ENCODE measurements around the gene HOXB13.

Gene HOXB13

DNA sequence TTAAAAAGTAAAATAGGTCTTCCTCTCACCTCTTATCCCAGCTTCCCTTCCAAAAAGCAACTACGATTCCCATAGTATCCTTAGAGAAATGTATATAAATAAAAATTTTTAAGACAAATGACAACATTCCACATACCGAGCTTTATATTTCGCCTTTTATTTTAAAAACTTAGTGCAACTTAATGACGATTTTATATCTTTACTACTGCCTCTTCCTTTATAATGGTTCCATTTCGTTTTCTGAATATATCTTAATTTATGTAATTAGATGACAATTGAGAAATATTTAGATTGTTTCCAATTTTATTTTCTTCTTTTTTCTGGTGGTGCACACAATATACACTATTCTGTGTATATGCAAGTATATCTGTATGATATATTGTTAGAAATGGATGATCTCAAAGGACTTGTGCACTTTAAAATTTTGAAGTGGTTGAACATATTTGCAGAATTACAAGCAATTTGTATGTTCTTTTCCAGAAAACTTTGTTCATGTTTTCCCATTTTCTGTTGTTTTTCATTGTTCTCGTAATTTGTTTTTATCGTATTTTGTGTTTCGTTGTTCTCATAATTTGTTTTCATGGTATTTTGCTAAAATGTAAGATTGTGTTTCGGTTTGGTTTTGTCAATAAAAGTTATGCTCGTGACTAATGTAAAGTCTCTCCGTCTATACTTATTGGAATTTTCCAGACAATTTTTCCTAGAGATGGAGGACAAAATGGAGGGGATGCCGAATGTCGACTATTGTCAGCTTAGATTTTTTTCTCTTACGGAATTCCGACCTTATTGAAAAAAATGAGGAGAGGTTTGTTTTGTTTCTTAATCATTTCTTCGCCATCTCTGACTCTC is 20.4 kb upstream of the HOXB13 start:
- no peak for DNase-seq (ENCODE audit: low read depth)

DNA sequence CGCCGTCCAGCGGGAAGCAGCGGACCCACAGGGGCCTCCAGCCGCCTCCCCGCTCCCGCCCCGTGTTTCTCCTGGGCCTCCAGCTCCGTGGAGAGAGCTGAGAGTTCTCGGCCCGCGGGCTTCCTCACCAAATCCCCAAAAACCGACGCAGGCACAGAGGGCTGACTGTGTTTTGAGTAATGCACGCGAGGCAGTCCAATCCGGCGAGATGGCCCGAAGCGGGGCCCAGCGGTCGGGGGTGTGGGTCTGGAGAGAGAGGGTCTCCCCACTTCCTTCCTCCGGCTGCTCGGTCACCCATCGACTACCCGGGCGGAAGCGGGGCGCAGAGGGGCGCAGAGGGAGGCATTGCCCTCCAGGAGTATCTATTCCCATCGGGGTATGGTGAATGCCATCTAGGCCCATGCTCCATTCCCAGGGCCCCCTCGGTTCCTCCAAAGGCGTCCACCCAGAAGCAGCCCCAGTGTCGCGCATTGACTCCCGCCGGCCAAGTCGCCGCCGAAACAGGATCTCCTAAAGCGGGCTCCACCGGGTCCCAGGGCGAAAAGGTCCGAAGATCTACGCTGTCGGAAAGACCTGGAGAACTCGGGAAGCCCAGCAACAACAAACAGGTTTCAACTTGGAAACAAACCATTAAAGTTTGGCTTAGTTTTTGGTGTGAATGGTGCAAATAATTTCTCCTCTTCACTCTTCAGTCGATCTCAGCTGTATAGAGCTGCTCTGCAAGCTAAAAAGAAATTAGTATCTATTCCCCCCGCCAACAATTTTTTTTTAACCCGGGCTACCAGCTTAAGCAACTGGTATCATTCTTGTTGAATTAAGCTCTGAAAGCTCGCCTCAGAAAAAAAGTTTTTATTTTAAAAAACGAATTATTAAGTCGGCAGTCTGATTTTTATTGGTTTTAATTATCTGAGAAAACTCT is 19.2 kb upstream of the HOXB13 start:
- no peak for DNase-seq (ENCODE audit: low read depth)

DNA sequence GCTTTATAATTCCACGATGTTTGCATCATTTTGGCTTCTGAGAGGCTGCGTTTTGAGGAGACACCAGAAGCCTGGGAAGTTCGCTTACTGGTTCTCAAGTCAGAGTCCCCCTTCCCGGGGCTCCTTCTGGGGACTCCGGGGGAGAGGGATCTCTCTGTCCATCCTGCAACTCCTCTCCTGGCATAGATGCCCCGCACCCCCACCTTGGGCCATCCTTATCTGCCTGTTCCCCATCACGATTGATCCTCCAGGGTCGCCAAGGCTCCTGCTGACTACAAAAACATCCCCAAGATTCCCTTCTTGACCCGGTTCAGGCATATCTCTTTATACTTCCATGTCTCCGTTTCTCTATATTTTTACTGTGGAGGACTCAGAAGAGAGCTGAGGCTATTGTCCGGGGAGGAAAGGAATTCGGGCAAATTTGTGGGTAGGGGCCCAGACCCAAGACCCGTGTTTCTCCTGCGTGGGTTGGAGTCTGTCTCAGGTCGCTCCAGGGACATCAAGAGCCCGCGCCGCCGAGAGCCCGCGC is 18.4 kb upstream of the HOXB13 start:
- DNase-seq (ENCODE audit: low read depth) = no peak

DNA sequence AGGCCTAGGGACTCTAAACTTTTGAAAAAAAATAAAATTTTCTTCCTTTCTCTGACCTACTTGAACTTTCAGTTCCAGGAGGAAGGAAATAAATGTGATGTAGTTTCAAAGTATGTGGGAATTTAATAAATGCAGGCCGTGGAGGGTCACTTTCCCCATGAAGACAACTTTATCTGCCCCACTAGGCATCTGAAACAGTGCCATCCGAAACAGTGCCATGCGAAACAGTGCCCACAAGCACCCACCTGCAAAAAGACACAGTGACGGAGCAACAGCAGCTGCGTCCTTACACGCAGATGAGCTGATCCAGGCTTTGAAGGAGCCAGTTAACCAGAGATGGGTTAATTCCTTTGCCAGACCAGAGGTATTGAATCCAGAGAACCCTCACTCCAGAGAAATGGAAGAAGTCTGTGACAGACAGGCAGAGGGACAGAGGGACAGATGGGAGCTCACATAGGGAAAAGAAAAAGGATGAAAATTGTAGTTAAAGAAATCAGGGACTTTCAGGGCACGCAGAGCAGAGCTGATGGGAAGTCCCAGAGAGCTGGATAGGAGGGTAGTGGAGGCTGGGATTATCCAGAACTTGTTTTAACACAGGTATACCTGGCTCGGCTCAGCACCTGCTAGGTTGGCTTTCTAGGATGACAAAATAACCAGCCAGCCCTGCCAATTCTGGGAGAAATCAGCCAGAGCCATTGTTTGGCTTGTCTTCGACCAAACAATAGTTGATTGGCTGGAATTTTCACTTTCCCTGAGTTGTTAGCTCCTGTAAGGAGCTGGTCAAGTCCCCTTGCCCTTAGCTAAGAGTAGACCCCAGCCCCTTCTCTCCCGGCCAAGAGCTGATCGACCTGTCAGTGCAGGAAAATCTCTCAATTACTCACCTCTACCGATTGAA is 17.1 kb upstream of the HOXB13 start:
- no peak for DNase-seq (ENCODE audit: low read depth)

DNA sequence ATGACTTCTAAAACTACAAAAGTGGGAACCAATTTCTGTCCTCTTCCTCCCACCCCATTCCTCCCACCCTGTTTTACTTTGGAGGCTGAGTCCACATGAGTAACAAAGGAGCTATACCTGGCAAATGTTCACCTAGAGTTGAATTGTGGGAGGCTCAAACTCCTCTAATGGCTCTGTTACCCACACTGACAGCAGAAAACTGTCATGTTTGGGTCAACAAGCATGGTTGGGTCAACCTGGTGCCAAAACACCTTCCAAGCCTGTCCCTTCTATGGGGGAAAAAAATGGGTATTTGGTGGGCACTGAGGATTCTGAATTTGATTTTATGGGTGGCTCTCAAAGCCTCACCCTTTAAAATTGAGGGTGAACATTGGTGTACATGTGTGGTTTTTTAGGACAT is 12.0 kb upstream of the HOXB13 start:
- DNase-seq (ENCODE audit: low read depth) = no peak

DNA sequence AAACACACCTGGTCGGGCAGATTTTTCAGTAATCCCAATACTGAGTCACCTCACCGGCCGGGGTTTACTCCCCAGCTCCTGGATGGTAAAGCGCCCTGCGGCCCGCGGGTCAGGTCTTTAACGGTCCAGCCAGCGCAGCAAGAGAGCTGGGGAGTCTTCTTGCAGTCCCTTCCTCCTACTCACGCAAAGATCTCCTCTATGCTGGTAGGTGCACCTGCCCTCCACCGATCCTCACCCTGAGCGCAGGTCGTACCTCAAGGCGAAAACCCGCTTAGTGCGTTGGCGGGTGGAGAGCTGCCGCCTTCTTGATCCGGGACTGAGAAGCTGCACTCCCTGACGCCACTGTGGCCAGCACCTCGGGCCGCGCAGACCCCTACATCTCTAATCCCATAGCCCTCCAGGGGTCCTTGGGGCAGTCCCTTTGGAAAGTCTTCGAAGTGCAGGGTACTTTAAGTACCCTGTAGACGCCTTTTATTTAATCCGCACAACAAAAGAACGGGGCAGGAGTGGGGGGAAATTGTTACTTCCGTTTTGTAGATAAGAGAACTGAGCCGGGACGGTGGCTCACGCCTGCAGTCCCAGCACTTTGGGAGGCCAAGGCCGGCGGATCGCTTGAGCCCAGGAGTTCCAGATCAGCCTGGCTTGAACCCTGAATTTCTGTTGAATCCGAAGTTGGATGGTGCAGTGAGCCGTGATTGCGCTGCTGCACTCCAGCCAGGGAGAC is 10.4 kb upstream of the HOXB13 start:
- no peak for DNase-seq (ENCODE audit: low read depth)

DNA sequence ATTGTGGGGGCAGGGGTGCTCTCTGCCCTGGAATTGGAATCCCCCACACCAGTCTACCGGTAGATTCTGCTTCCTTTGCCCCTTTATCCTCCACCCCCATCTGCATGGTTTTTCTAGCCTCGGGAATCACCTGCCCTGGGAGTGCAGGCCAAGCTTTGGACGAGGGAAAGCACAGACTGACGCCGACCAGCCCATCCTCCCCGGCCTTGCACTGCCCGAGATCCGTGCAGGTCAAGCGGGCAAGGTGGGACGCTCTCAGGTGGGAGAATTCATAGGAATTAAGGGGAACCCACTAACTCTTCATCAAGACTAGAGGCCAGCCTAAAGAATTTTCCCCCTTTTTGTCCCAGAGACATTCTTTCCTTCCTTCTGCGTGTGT is 9.9 kb upstream of the HOXB13 start:
- DNase-seq (ENCODE audit: low read depth) = no peak

DNA sequence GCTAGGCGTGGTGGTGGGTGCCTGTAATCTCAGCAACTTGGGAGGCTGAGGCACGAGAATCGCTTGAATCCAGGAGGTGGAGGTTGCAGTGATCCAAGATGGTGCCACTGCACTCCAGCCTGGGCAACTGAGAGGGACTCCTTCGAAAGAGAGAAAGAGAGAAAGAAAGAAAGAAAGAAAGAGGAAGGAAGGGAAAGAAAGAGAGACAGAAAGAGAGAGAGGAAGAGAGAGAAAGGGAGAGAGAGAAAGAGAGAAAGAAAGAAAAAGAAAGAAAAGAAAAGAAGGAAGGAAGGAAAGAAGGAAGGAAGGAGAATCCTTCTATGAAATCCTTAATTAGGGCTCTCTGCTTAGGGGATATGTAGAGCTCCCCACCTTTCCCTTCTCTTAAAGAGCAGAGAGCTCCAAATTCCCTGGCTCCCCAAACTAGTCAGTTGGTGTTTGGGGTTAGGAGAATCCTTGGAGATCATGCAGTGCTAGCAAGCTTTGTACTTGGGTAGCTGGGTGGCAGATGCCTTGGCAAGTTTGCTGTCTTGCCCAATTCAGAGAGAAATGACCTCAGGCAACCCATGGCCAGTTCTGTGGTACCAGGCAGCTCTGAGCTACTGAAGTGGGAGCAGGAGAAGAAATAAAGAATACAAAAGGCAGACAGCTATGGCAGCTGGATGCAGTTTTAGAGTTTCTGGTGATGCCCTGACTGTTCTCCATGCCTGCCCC is 8.9 kb upstream of the HOXB13 start:
- no peak for DNase-seq (ENCODE audit: low read depth)

DNA sequence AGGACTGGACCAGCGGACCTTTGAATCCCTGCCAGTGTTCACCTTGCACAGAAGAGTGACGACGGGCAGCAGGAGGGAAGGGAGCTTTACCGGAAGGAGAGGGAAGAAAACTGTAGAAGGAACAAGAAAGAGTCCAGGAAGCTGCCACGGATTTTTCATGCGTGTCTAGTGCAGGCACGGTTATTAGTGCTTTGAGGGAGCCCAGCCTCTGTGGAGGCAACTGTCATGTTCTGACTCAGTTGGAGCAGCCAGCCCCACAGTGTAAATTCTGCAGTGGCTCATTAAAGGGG is 6.5 kb upstream of the HOXB13 start:
- DNase-seq (ENCODE audit: low read depth) = no peak

DNA sequence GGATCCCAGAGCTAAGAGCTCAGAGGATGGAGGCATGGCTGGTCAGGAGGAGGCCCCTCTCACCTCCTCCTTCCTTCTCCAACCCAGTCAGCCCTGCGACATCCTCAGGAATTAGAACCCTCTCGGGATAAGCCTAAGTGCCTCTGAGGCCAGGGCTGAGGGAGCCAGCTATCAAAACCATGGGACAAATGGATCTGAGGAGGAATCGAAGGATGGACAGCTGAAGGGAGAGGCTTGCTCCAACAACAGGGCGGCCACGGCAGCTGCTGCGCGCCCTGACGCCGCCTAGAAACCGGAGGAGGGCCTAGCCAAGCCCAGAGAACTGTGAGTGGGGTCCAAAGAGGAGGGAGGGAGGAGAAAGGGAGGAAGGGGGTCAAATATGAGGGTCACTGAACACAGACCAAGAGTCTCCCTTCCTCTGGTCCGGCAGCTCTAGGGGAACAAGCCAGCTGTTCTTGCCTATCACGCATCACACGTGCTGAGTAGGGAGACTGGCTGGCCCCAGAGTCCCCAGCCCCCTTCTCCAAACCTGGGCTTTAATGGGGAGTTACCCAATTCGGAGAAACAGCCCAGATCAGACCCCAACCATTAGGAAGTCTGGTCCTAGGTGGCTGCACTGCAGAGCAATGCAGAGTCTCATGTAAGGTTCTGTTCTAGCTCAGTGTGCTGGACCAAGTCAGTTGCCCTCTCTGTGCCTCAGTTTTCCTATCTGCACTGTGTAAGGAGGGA is 5.9 kb upstream of the HOXB13 start:
- no peak for DNase-seq (ENCODE audit: low read depth)

DNA sequence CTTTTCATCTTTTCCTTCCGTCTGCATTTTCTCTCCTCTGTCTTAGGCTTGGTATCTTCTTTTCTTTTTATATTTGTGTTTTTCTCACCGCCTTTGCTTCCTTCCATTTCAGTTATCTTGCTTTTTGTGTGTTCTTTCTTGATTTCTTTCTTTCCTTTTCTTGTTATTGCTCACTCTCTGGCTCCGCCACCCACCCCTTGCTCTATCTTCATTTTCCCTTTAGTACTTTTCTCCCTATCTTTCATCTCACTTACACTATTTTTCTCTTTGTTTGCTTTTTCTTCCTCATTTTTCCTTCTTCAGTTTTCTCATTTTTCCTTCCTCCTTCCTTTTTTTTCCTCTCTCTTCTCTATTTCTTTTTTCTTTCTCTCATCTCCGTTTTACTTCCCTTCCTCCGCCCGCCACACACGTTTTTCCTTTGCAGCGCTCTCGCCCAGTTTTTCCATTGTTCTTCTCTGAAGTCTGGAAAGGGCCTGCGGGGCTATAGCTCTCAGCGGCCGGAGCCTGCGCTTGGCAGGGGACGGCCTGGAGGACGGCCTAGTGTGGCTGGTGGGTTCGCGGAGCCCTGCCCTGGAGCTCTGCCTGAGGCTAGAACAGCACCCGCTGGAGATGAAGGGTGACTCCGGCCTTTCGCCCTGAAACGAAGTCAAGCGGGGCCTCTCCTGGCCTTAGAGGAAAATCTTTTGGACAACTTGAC is 5.2 kb upstream of the HOXB13 start:
- DNase-seq (ENCODE audit: low read depth) = no peak

DNA sequence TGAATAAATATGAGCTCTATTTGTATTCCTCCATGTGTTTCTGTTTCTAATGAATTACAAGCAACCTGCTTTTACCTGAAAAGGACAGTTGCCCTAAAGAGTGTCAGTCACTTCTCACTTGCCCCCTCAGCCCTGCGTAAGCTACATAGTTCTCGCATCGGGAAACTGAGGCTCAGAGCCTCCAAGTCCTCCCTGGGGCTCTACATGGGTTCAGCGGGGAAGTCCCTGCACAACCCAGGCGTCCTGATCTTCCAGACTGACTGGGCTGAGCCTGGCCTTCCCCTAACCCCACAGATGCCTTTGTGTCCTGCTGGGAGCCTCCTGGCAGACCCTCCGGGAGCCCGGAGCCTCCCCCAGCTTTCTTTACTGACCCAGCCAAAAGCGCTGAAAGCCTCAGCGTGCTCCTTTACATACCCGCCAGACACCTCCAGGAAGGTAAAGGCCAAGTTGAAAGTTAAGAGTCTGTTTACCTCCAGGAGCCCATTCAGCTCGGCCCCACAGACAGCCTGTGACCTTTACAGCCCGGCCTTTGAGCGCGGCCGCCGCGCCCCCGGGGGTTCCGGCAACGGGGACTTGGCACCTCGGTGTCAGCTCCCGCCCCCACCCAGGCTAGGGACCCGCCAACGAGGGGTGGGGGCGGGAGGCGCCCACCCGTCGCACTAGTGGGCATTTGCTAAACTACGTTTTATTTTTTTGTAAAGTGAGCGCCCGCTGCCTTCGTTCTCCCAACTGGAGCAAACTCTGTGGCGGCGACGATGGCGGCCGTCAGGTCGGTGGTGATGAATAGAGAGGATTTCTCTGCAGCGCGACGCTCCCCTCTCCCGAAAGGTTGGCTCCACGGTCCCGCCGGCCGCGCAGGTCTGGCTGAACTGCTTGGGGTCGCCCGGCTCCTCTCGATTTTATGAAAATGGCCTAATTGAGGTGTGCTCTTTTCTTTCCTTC is 4.4 kb upstream of the HOXB13 start:
- no peak for DNase-seq (ENCODE audit: low read depth)

DNA sequence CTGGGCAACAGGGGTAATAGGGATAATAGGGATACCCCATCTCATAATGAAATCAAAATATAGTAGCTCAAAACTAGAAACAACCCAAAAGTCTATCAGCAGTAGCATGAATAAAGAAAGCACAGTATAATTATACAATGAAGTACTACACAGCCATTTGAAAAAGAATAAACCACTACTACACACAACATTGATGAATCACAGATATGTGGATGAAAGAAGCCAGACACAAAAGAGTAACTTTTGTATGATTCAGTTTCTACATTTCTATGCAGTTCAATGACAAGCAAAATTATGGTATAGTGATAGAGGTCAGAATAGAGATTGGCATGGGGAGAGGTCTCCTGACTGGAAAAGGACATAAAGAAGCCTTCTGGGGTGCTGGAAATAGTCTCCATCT is 2.8 kb upstream of the HOXB13 start:
- DNase-seq (ENCODE audit: low read depth) = no peak

DNA sequence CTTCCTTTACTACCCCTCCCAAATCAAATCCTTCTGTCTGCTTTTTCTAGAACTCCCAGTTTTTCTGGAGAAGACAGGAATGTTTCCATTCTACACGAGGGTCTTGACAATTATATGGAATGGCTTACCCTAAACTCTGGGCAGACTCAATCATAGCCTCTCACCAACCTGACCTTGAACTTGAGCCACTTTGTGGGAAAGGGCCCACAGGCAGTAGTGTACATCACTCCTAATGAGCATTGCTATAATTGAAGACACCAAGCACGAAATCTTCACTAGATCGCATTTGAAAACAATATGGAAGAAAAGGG is 1.6 kb upstream of the HOXB13 start:
- DNase-seq (ENCODE audit: low read depth) = no peak

DNA sequence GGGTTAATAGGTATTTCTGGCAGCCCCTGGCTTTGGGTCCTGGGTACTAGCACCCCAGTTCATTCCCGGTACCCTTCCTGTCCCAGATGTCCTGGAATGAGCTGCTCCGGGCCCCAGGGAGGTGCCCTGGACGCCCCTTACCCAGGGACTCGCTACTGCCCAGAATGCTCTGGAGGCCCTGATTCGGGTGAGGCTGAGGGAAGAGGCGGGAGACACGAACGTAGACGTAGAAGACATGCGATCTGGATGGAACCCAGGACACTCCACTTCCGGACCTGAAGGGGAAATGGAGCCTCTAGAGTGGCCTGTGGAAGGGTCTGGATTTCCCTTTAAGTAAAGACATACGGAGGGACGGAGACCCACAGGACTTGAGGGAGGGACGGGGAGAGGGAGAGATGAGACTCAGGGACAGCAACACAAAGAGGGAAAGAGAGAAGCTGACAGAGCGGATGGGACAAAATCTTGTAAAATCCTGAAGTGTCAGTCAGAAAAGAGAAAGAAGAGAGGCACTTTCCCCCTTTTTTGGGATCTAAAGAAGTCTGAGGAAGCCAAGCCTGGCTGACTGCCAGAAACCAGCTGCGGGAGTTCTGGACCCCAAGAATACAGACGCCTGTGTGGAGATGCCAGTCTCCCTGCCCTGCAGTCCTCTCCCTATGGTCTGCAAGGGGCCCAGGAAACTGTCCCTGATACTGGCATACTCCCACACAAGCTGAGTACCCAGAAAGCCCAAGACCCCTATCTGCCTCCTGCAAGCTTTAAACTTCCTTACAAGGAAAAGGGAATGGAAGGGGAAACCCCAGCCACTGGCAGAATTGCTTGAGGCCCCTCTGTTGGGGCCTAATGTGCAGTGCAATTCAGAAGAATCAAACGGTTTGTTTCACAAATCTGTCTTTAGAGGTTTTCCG is 1.0 kb upstream of the HOXB13 start:
- DNase-seq (ENCODE audit: low read depth) = no peak

DNA sequence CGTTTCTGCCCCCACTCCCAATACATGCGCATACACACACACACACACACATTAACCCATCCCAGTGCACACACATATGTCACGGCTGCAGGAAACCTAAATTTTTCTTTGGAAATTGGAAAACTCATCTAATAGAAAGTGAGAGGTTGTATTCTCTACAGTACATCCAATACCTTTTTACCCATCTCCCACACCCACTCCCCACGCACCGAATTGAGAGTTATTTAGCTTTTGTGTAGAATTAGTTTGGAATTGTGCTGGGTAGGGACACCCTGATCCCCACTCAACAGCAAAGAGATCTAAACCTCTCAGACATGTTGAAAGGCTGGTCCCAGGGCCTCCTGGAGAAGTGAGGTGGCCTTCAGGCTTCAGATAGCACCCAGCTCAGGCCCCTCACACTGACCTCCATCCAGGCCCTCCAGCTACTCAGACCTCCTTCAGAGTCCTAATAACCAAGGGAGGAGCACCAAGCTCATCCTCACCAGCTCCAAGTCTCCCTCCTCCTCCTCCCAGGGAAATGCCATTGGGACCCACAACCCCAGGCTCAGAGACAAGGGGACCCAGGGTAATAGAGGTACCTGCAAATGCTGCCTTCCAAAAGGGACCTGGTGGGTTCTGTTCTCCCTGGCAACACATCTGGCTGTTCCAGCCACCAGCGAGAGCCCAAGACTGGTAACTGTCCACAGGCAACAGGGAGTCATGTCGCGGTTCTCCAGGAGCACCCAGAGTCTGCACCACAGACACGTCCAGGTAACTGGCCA is 955 bp downstream of the HOXB13 start:
- DNase-seq (ENCODE audit: low read depth) = no peak

DNA sequence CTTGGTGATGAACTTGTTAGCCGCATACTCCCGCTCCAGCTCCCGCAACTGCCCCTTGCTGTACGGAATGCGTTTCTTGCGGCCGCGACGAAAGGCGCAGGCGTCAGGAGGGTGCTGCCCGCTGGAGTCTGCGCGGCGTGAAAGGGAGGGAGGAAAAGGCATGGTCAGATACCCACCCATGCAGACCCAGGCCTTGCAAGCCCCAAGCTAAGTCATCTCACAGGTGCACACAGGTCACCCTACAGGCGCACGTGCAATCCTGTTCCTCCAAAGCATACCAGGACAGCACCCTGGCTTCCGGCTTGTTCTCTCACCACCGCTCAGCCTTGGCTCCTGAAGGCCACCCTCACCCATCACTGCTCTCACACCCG is 1.6 kb downstream of the HOXB13 start:
- no peak for DNase-seq (ENCODE audit: low read depth)

Data from stimulated activated CD4-positive, alpha-beta T cell treated with anti-CD3 and anti-CD28 coated beads, Interleukin-2, amount 100 ng/mL, for 4 hours (primary cell).